HepG2 (cell line): ENCODE measurements around the gene FAM174C. TPM values are rescaled to one million over a fixed set of nuclear protein-coding genes. Genes with fewer than 3 reads are reported as not detected.
A peak's percentile ranks its signal among the peaks of the same experiment; 100 is the strongest.

ENCODE experiments used
- ARHGAP35 ChIP-seq: sonication (generic); formaldehyde crosslinking; IDR thresholded peaks from 2 replicates; pipeline ENCODE4 v1.9.0; 2022; ENCODE audit warnings: mild to moderate bottlenecking, inconsistent platforms, moderate library complexity, missing genetic modification reagents, borderline replicate concordance
- ATF1 ChIP-seq: IDR thresholded peaks from 2 replicates; pipeline ENCODE4 v1.6.1; 2016; ENCODE audit warnings: mild to moderate bottlenecking, control low read depth
- CHD4 ChIP-seq: fragments of 200-600 bp; sonication (generic); IDR thresholded peaks from 2 replicates; pipeline ENCODE4 v1.7.0; 2017; ENCODE audit warnings: mild to moderate bottlenecking, low read length, borderline replicate concordance
- ELF1 ChIP-seq: sonication (generic); formaldehyde crosslinking; IDR thresholded peaks from 2 replicates; pipeline ENCODE4 v1.4.0; 2020; ENCODE audit warnings: missing genetic modification reagents
- ESRRA ChIP-seq: sonication (generic); formaldehyde crosslinking; IDR thresholded peaks from 2 replicates; pipeline ENCODE4 v1.5.1; 2020; ENCODE audit warnings: mild to moderate bottlenecking, low read depth, missing genetic modification reagents
- GTF2F1 ChIP-seq: fragments of 150-350 bp; IDR thresholded peaks from 2 replicates; pipeline ENCODE4 v1.6.1; 2014; ENCODE audit warnings: low read length
- HDAC2 ChIP-seq: sonication (generic); formaldehyde crosslinking; IDR thresholded peaks from 2 replicates; pipeline ENCODE4 v1.4.0; 2020; ENCODE audit warnings: missing genetic modification reagents
- NFE2 ChIP-seq: sonication (generic); formaldehyde crosslinking; IDR thresholded peaks from 2 replicates; pipeline ENCODE4 v1.4.0; 2020; ENCODE audit warnings: missing genetic modification reagents
- NFRKB ChIP-seq: fragments of 450-650 bp; IDR thresholded peaks from 2 replicates; pipeline ENCODE4 v1.6.1; 2017
- POLR2A ChIP-seq, 2 experiments: IDR thresholded peaks; 2 replicates each; pipeline ENCODE4 v1.6.1; 2011; ENCODE audit warnings: low read depth in 2 of 2, low read length in 2 of 2, mild to moderate bottlenecking in 1 of 2, moderate library complexity in 1 of 2; ENCODE audit not compliant: insufficient read depth in 1 of 2
- PRDM15 ChIP-seq: sonication (generic); formaldehyde crosslinking; IDR thresholded peaks from 2 replicates; pipeline ENCODE4 v1.4.0; 2020; ENCODE audit warnings: missing genetic modification reagents
- RAD51 ChIP-seq: fragments of 450-650 bp; IDR thresholded peaks from 2 replicates; pipeline ENCODE4 v1.6.1; 2016; ENCODE audit warnings: borderline replicate concordance
- SMAD9 ChIP-seq: sonication (generic); formaldehyde crosslinking; IDR thresholded peaks from 2 replicates; pipeline ENCODE4 v1.5.1; 2020; ENCODE audit warnings: mild to moderate bottlenecking, missing genetic modification reagents
- SPEN ChIP-seq: sonication (generic); formaldehyde crosslinking; IDR thresholded peaks from 2 replicates; pipeline ENCODE4 v1.5.1; 2020; ENCODE audit warnings: low read depth, mild to moderate bottlenecking, missing genetic modification reagents
- TEAD2 ChIP-seq: sonication (generic); formaldehyde crosslinking; IDR thresholded peaks from 2 replicates; pipeline ENCODE4 v1.9.0; 2021; ENCODE audit warnings: missing genetic modification reagents
- ZBTB42 ChIP-seq: sonication (generic); formaldehyde crosslinking; IDR thresholded peaks from 2 replicates; pipeline ENCODE4 v1.5.0; 2020; ENCODE audit warnings: mild to moderate bottlenecking, missing genetic modification reagents
- ZMAT5 ChIP-seq: sonication (generic); formaldehyde crosslinking; IDR thresholded peaks from 2 replicates; pipeline ENCODE4 v1.5.0; 2020; ENCODE audit warnings: mild to moderate bottlenecking, low read depth, missing genetic modification reagents, borderline replicate concordance
- ZNF30 ChIP-seq: sonication (generic); formaldehyde crosslinking; IDR thresholded peaks from 2 replicates; pipeline ENCODE4 v1.5.0; 2020; ENCODE audit warnings: mild to moderate bottlenecking, missing genetic modification reagents
- ZNF350 ChIP-seq: sonication (generic); formaldehyde crosslinking; IDR thresholded peaks from 2 replicates; pipeline ENCODE4 v1.4.0; 2020; ENCODE audit warnings: mild to moderate bottlenecking, low read depth, missing genetic modification reagents, borderline replicate concordance
- ZNF672 ChIP-seq: sonication (generic); formaldehyde crosslinking; IDR thresholded peaks from 2 replicates; pipeline ENCODE4 v1.8.1; 2022; ENCODE audit warnings: missing genetic modification reagents
- ZNF782 ChIP-seq: sonication (generic); formaldehyde crosslinking; IDR thresholded peaks from 2 replicates; pipeline ENCODE4 v1.4.0; 2020; ENCODE audit warnings: missing genetic modification reagents, mild to moderate bottlenecking, borderline replicate concordance
- ZNF788 ChIP-seq: sonication (generic); formaldehyde crosslinking; IDR thresholded peaks from 2 replicates; pipeline ENCODE4 v1.5.0; 2020; ENCODE audit warnings: mild to moderate bottlenecking, missing genetic modification reagents, borderline replicate concordance
- ZNF878 ChIP-seq: sonication (generic); formaldehyde crosslinking; IDR thresholded peaks from 2 replicates; pipeline ENCODE4 v1.8.1; 2023; ENCODE audit warnings: mild to moderate bottlenecking, missing genetic modification reagents, moderate library complexity
- polyA plus RNA-seq, 8 experiments: library from polyadenylated mRNA; depleted of rRNA in 3 of 8; stranded (reverse) in 7 of 8; unstranded in 1 of 8; fragments of >200 nt; fragmentation: Illumina TruSeq in 4 of 8; extraction: Trizol in 4 of 8; gene quantifications; 2 replicates each; pipeline versions ENCODE4 v1.2.1 to v1.2.3, GENCODE V29; 2011 to 2016; ENCODE audit warnings: low read depth in 4 of 8, missing spikeins in 1 of 8, mixed read lengths in 1 of 8; ENCODE audit not compliant: insufficient read depth in 1 of 8
- total RNA-seq, 5 experiments: library from RNA; depleted of rRNA; stranded (reverse); fragments of >200 nt; fragmentation: Illumina TruSeq; extraction: Trizol; gene quantifications; 2 replicates each; pipeline ENCODE4 v1.2.3, GENCODE V29; 2016; ENCODE audit warnings: low read depth in 1 of 5
- TF ChIP-seq, protein P1 (sequence below): sonication (generic); formaldehyde crosslinking; IDR thresholded peaks from 2 replicates; pipeline ENCODE4 v1.5.0; 2020; ENCODE audit warnings: mild to moderate bottlenecking, missing genetic modification reagents, borderline replicate concordance
- TF ChIP-seq, protein P2 (sequence below): conservative IDR thresholded peaks from 2 replicates; pipeline ENCODE4 v1.6.1; 2018; ENCODE audit warnings: missing genetic modification reagents

FAM174C gene
- total and polyA plus RNA-seq, 2 of the 13 experiments (the other 11 are each of a cell fraction or from before 2014, with no cell fraction given), result 19.5 to 31.3 TPM

DNA sequence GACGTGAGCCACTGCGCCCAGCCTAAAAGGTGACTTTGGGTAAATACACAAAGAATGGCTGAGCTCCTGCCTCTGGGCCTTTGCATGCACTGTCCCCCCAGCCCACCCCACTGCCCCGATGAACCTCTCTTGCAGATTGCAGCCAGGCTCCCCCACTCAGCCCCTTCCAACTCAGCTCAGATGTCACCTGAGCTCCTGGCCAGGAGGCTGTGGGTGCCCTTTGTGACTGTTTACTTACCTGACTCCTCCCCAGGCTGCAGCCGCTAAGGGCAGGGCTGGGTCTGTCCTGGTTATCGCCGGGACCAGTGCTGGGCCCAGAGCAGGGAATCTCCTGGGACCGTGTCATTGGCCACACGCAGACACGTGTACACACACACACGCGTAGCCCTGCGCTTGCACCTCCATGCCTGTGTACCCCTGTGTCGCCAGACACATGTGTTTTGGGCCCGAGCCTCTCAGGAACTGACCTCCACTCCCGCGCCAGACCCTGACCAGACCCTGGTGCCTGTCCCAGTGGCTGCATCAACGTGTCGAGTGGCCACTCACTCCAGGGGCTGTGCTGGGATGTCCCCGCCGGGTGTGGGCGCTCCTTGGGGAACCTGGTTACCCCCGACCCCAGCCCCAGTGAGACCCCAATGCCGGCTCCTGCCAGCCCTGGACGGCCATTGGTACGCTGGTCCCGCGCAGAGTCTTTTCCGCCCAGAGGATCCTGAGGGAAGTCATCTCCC is 29.0 kb downstream of the FAM174C start (continued):
- TF ChIP-seq, protein P1, sequence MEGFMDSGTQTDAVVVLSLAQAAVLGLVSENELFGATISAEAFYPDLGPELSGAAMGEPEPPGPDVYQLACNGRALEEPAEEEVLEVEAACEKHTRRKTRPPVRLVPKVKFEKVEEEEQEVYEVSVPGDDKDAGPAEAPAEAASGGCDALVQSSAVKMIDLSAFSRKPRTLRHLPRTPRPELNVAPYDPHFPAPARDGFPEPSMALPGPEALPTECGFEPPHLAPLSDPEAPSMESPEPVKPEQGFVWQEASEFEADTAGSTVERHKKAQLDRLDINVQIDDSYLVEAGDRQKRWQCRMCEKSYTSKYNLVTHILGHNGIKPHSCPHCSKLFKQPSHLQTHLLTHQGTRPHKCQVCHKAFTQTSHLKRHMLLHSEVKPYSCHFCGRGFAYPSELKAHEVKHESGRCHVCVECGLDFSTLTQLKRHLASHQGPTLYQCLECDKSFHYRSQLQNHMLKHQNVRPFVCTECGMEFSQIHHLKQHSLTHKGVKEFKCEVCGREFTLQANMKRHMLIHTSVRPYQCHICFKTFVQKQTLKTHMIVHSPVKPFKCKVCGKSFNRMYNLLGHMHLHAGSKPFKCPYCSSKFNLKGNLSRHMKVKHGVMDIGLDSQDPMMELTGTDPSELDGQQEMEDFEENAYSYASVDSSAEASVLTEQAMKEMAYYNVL, result peak; percentile 41; the same call in 1 of the 2 replicates
- TF ChIP-seq, protein P2, sequence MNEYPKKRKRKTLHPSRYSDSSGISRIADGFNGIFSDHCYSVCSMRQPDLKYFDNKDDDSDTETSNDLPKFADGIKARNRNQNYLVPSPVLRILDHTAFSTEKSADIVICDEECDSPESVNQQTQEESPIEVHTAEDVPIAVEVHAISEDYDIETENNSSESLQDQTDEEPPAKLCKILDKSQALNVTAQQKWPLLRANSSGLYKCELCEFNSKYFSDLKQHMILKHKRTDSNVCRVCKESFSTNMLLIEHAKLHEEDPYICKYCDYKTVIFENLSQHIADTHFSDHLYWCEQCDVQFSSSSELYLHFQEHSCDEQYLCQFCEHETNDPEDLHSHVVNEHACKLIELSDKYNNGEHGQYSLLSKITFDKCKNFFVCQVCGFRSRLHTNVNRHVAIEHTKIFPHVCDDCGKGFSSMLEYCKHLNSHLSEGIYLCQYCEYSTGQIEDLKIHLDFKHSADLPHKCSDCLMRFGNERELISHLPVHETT (CRISPR knock-in tag), result no peak
- TF ChIP-seq ARHGAP35 (CRISPR knock-in tag), result no peak
- peak; percentile 34; the same call in 1 of the 2 replicates for TF ChIP-seq ESRRA
- TF ChIP-seq NFE2, result no peak
- no peak for TF ChIP-seq ATF1 (CRISPR knock-in tag)
- no peak for TF ChIP-seq ZBTB42 (CRISPR knock-in tag)
- TF ChIP-seq ZNF350 (CRISPR knock-in tag), result peak; percentile 34; the same call in 1 of the 2 replicates
- 0 out of 2 replicates have a peak, but pooled peaks have one; percentile 22 for TF ChIP-seq ZNF782 (CRISPR knock-in tag)
- TF ChIP-seq HDAC2, result peak; percentile 76
- TF ChIP-seq SPEN (CRISPR knock-in tag), result peak; percentile 68
- TF ChIP-seq CHD4, result no peak
- no peak for TF ChIP-seq ZNF878 (CRISPR knock-in tag)
- no peak for TF ChIP-seq ZNF30
- TF ChIP-seq ZMAT5 (CRISPR knock-in tag), result no peak
- no peak for TF ChIP-seq SMAD9 (CRISPR knock-in tag)
- no peak for TF ChIP-seq GTF2F1
- no peak for TF ChIP-seq TEAD2
- 0 out of 2 replicates have a peak, but pooled peaks have one; percentile 57 for TF ChIP-seq ZNF788
- TF ChIP-seq NFRKB, result no peak
- TF ChIP-seq POLR2A (IDR thresholded peaks at IDR 0.05; ENCODE audit: insufficient read depth in 1 of 2, low read depth in 2 of 2, low read length in 2 of 2), result peak; percentile 49 to 65; a peak in 3 of 4 replicates
- TF ChIP-seq ZNF672 (CRISPR knock-in tag), result no peak
- TF ChIP-seq ELF1 (CRISPR knock-in tag), result no peak
- TF ChIP-seq RAD51, result no peak
- TF ChIP-seq PRDM15, result no peak
